ENCODE results near the gene FLYWCH2. TPM values are rescaled to one million over a fixed set of nuclear protein-coding genes. Genes with fewer than 3 reads are reported as not detected.

FLYWCH2 gene
- total RNA-seq, 4 donors from 2014 or later: 18.9 to 47.9 (median 39.5) TPM

DNA sequence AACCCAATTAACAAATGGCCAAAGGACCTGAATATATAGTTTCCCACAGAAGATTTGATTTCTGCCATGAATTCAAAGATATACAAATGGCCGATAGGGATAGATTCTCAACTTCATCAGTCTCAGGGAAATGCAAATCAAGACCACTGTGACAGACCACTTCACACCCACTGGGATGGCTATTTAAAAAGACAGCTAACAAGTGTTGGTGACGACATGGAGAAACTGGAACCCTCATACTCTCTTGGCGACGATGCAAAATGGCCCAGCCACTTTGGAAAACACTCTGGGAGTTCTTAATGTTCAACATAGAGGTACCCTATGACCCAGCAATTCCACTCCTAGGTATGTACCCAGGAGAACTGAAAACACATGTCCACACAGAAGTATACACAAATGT, 63.6 kb downstream of the FLYWCH2 start:
- DNase-seq: no peak
- TF ChIP-seq, protein P1, sequence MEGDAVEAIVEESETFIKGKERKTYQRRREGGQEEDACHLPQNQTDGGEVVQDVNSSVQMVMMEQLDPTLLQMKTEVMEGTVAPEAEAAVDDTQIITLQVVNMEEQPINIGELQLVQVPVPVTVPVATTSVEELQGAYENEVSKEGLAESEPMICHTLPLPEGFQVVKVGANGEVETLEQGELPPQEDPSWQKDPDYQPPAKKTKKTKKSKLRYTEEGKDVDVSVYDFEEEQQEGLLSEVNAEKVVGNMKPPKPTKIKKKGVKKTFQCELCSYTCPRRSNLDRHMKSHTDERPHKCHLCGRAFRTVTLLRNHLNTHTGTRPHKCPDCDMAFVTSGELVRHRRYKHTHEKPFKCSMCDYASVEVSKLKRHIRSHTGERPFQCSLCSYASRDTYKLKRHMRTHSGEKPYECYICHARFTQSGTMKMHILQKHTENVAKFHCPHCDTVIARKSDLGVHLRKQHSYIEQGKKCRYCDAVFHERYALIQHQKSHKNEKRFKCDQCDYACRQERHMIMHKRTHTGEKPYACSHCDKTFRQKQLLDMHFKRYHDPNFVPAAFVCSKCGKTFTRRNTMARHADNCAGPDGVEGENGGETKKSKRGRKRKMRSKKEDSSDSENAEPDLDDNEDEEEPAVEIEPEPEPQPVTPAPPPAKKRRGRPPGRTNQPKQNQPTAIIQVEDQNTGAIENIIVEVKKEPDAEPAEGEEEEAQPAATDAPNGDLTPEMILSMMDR (IDR thresholded peaks at IDR 0.05): no peak
- no peak for TF ChIP-seq POLR2A (IDR thresholded peaks at IDR 0.05)
- Histone ChIP-seq H3K27me3 (no peaks in the 10 kb centered on the region), H3K36me3 (peaks cover 0 to 70% (median 15%) of the 10 kb centered on the region in 3 donors), H3K4me1 (no peaks in the 10 kb centered on the region), H3K27ac (no peak overlapping the region), H3K4me3 (no peak overlapping the region), H3K9me3 (no peaks in the 10 kb centered on the region)
- intact Hi-C loops (cut with DNase I): no loop called here
- WGBS, 2 donors: 92 to 100% methylated on average over 4 of the region's 4 CpGs

Other genes with a start within 250 kb of the FLYWCH2 start
- gene KCTD5, start 200.7 kb upstream of the FLYWCH2 start, total RNA-seq: 10 to 100 TPM; 24.8 to 51.9 (median 40.3) TPM
- 100 to 1,000 TPM; 188 to 463 (median 228) TPM for gene PRSS27, start 163.0 kb upstream of the FLYWCH2 start, total RNA-seq
- 100 to 1,000 TPM in 3 of 4 donors, 10 to 100 TPM in 1; 80.7 to 290 (median 233) TPM for gene SRRM2, start 130.6 kb upstream of the FLYWCH2 start, total RNA-seq
- gene ELOB, start 105.9 kb upstream of the FLYWCH2 start, total RNA-seq: 100 to 1,000 TPM; 186 to 446 (median 288) TPM
- gene PRSS33, start 95.7 kb upstream of the FLYWCH2 start, total RNA-seq: not detected
- not detected for gene PRSS41, start 84.7 kb upstream of the FLYWCH2 start, total RNA-seq
- gene PRSS21, start 66.0 kb upstream of the FLYWCH2 start, total RNA-seq: 1 to 10 TPM in 1 of 4 donors, not detected in 3; 1.5 TPM
- 10 to 100 TPM in 1 of 4 donors, under 1 TPM in 2, not detected in 1; 0.34 to 38.5 (median 0.44) TPM for gene ZG16B, start 52.9 kb upstream of the FLYWCH2 start, total RNA-seq
- gene PRSS22, start 25.0 kb upstream of the FLYWCH2 start, total RNA-seq: 100 to 1,000 TPM in 2 of 4 donors, 10 to 100 TPM in 2; 36.6 to 149 (median 113) TPM
- 10 to 100 TPM; 25.4 to 52.1 (median 27.1) TPM for gene FLYWCH1, start 28.7 kb downstream of the FLYWCH2 start, total RNA-seq
- 1 to 10 TPM in 2 of 4 donors, under 1 TPM in 1, not detected in 1; 0.19 to 3.9 (median 2.1) TPM for gene KREMEN2, start 81.1 kb downstream of the FLYWCH2 start, total RNA-seq
- gene PAQR4, start 86.1 kb downstream of the FLYWCH2 start, total RNA-seq: 10 to 100 TPM in 1 of 4 donors, 1 to 10 TPM in 3; 2.9 to 18.8 (median 8.0) TPM
- gene PKMYT1, start 97.2 kb downstream of the FLYWCH2 start, total RNA-seq: 10 to 100 TPM in 3 of 4 donors, 1 to 10 TPM in 1; 4.2 to 33.1 (median 13.0) TPM
- gene CLDN9, start 129.7 kb downstream of the FLYWCH2 start, total RNA-seq: not detected
- not detected for gene CLDN6, start 135.0 kb downstream of the FLYWCH2 start, total RNA-seq
- 10 to 100 TPM; 15.3 to 46.0 (median 28.6) TPM for gene TNFRSF12A, start 137.2 kb downstream of the FLYWCH2 start, total RNA-seq
- 10 to 100 TPM; 17.9 to 32.4 (median 18.4) TPM for gene HCFC1R1, start 140.7 kb downstream of the FLYWCH2 start, total RNA-seq
- 10 to 100 TPM; 17.4 to 27.9 (median 25.8) TPM for gene THOC6, start 140.8 kb downstream of the FLYWCH2 start, total RNA-seq
- 100 to 1,000 TPM in 2 of 4 donors, 10 to 100 TPM in 2; 54.9 to 204 (median 96.4) TPM for gene BICDL2, start 153.7 kb downstream of the FLYWCH2 start, total RNA-seq
- 1 to 10 TPM in 1 of 4 donors, under 1 TPM in 3; 0.19 to 1.4 (median 0.61) TPM for gene MMP25, start 163.3 kb downstream of the FLYWCH2 start, total RNA-seq
- 10 to 100 TPM in 3 of 4 donors, 1 to 10 TPM in 1; 4.6 to 31.7 (median 17.3) TPM for gene IL32, start 182.4 kb downstream of the FLYWCH2 start, total RNA-seq
- gene ZSCAN10, start 216.1 kb downstream of the FLYWCH2 start, total RNA-seq: not detected
- 10 to 100 TPM in 3 of 4 donors, 1 to 10 TPM in 1; 9.7 to 13.9 (median 11.9) TPM for gene ZNF205, start 229.4 kb downstream of the FLYWCH2 start, total RNA-seq